PC-3 (cell line): ENCODE measurements around the gene BTN1A1. TPM values are rescaled to one million over a fixed set of nuclear protein-coding genes. Genes with fewer than 3 reads are reported as not detected.
"Not testable (repeated sequence)": the region's sequence is repeated elsewhere in the genome, so short reads cannot be mapped to it uniquely, and the experiment has no call there.

Experiments
- ATAC-seq: fragments of 200-7000 bp; cut with Tn5 transposase; 2 replicates; pipeline ENCODE4 v1.9.1; 2020; ENCODE audit warnings: mild to moderate bottlenecking, moderate library complexity
- BruUV-seq: library from RNA; stranded (reverse); fragments of 400-500 nt; replicated peaks from 2 replicates; lab custom pipeline; 2021; lab: Mats Ljungman, UMichigan
- CTCF ChIA-PET: fragments of 300-600 bp; sonication (Branson Sonifier 250); formaldehyde crosslinking; loops from one replicate; lab custom pipeline; 2022; ENCODE audit warnings: antibody characterized with exemption; lab: Charles Lee
- POLR2A ChIA-PET: fragments of 300-600 bp; sonication (Branson Sonifier 250); formaldehyde crosslinking; loops from one replicate; lab custom pipeline; 2022; ENCODE audit warnings: antibody characterized with exemption; ENCODE audit not compliant: unreplicated experiment; lab: Charles Lee
- DNase-seq: peaks from one replicate; pipeline ENCODE4 v3.0.0-alpha.2; 2015
- H2AFZ ChIP-seq: fragments of 300-600 bp; sonication (generic); 2 replicates; pipeline ENCODE4 v1.6.0; 2016; ENCODE audit warnings: antibody characterized with exemption, low read length
- H3F3A ChIP-seq: fragments of 300-600 bp; sonication (generic); one replicate; pipeline ENCODE4 v1.6.0; 2017; ENCODE audit warnings: antibody characterized with exemption, low read length, control low read depth, mild to moderate bottlenecking; ENCODE audit not compliant: unreplicated experiment
- H3K27ac ChIP-seq: fragments of 300-600 bp; sonication (generic); 2 replicates; pipeline ENCODE4 v1.5.1; 2016; ENCODE audit warnings: mild to moderate bottlenecking, low read length
- H3K27me3 ChIP-seq: fragments of 300-600 bp; sonication (generic); 2 replicates; pipeline ENCODE4 v1.6.1; 2016; ENCODE audit warnings: low read length, mixed read lengths
- H3K36me3 ChIP-seq: fragments of 300-600 bp; sonication (generic); 2 replicates; pipeline ENCODE4 v1.6.1; 2016; ENCODE audit warnings: low read depth, mixed run types, low read length, mixed read lengths
- H3K4me1 ChIP-seq: fragments of 300-600 bp; sonication (generic); 2 replicates; pipeline ENCODE4 v1.5.1; 2016; ENCODE audit warnings: low read length; ENCODE audit not compliant: insufficient read depth
- H3K4me2 ChIP-seq: fragments of 300-600 bp; sonication (generic); 2 replicates; pipeline ENCODE4 v1.6.0; 2016; ENCODE audit warnings: low read length
- H3K4me3 ChIP-seq: fragments of 300-600 bp; sonication (generic); 2 replicates; pipeline ENCODE4 v1.5.1; 2016; ENCODE audit warnings: mild to moderate bottlenecking, low read length, mixed read lengths
- H3K79me2 ChIP-seq: fragments of 300-600 bp; sonication (generic); 2 replicates; pipeline ENCODE4 v1.6.1; 2017; ENCODE audit warnings: low read length, mixed read lengths
- H3K9ac ChIP-seq: fragments of 300-600 bp; sonication (generic); 2 replicates; pipeline ENCODE4 v1.6.0; 2016; ENCODE audit warnings: mild to moderate bottlenecking, low read length
- H3K9me2 ChIP-seq: fragments of 300-600 bp; sonication (generic); replicated peaks from 2 replicates; pipeline ENCODE4 v1.6.1; 2016; ENCODE audit warnings: mixed run types, low read length, mixed read lengths
- H3K9me3 ChIP-seq: fragments of 300-600 bp; sonication (generic); 2 replicates; pipeline ENCODE4 v1.6.1; 2016; ENCODE audit warnings: low read length, mixed read lengths
- H4K20me1 ChIP-seq: fragments of 300-600 bp; sonication (generic); 2 replicates; pipeline ENCODE4 v1.6.1; 2016; ENCODE audit warnings: low read length, mixed read lengths
- EZH2 ChIP-seq: fragments of 300-600 bp; sonication (generic); IDR thresholded peaks from one replicate; pipeline ENCODE4 v1.6.1; 2017; ENCODE audit warnings: antibody characterized with exemption, mild to moderate bottlenecking, low read length; ENCODE audit not compliant: unreplicated experiment
- EZH2phosphoT487 ChIP-seq: fragments of 300-600 bp; sonication (generic); IDR thresholded peaks from 2 replicates; pipeline ENCODE4 v1.6.1; 2018; ENCODE audit warnings: mild to moderate bottlenecking, antibody characterized with exemption, low read length, borderline replicate concordance
- intact Hi-C: fragments of 100-400 bp; cut with micrococcal nuclease; formaldehyde crosslinking; loops from 2 replicates; pipeline ENCODE4 v1.9.0; 2023
- total RNA-seq: library from RNA; depleted of rRNA; stranded (reverse); fragments of >200 nt; gene quantifications from 2 replicates; pipeline ENCODE4 v1.2.3, GENCODE V29; 2014
- TF ChIP-seq, protein P1 (sequence below): fragments of 300-600 bp; sonication (generic); conservative IDR thresholded peaks from 2 replicates; pipeline ENCODE4 v1.5.1; 2017; ENCODE audit warnings: antibody characterized with exemption, low read depth, mild to moderate bottlenecking, low read length

Gene BTN1A1
- total RNA-seq, 1 experiment from 2014 or later, result not detected

DNA sequence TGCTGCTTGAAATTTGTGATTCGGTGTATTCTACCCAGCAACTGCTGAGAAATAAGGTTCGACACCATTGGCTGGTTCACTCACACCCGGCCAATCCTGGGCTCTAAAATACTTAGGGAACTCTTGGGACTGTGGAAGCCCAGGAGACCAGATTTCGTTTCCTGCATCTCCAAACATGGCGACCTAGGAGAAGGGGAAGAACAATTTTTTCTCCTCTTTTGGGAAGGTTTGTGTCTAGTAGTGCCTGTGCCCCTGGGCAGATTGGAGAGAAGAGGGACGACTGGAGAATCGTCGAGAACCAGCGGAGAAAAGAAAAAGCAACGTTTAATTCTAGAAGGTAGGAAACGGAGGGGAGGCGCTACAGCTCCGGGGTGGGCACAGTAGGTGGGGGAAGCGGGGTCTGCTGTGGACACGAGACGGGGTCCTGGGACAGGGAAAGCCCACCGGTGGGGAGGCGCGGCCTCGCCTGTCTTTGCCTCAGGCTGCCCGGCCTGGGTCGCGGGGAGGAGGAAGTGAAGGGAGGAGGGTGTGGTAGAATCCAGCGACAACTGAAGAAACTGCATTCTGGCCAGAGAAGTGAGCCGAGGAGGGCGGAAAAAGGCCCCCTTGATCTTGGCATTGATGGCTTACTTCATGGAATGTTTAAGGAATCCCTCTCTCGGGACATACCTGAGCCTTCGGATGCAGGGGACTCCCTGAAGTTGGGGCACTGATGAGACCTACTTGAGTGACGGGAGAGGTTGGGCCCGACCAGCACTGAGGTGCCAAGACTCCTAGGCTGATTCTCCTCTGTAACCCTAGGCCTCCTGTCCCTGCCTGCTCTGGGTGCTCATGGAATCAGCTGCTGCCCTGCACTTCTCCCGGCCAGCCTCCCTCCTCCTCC is 42.1 kb upstream of the BTN1A1 start, which contains the start of gene BTN2A1:
BTN2A1 (plus strand) TSS at position 150 of the 883 bp plus-strand sequence; CDS start at position 832, 682 bp downstream.
- Histone ChIP-seq H3K27ac (peak within 1 kb of the TSS; percentile 48), H3K4me1 (peaks cover 21% of the 10 kb centered on the region), H3K36me3 (peaks cover 22% of the 10 kb centered on the region), H3K9me2 (no peaks in the 10 kb centered on the region), H3K9ac (peak within 1 kb of the TSS; percentile 91), H2AFZ (peak within 1 kb of the TSS; percentile 92), H4K20me1 (no peaks in the 10 kb centered on the region), H3K9me3 (no peaks in the 10 kb centered on the region), H3F3A (no peaks in the 10 kb centered on the region), H3K27me3 (no peaks in the 10 kb centered on the region), H3K4me3 (peak within 1 kb of the TSS; percentile 78), H3K79me2 (peaks cover 41% of the 10 kb centered on the region), H3K4me2 (peak within 1 kb of the TSS; percentile 80)
- peak; percentile 99 for ATAC-seq
- ChIA-PET CTCF (no interaction called here), POLR2A (no interaction called here)
- peak; percentile 94 for DNase-seq
- intact Hi-C loops, result loop anchor here (1.0 kb wide), 1 partner anchor 15 kb away; no protein-coding TSS in a partner anchor
- BruUV-seq, result TSS peak; percentile 67
- TF ChIP-seq EZH2phosphoT487, result no peak
- TF ChIP-seq, protein P1, sequence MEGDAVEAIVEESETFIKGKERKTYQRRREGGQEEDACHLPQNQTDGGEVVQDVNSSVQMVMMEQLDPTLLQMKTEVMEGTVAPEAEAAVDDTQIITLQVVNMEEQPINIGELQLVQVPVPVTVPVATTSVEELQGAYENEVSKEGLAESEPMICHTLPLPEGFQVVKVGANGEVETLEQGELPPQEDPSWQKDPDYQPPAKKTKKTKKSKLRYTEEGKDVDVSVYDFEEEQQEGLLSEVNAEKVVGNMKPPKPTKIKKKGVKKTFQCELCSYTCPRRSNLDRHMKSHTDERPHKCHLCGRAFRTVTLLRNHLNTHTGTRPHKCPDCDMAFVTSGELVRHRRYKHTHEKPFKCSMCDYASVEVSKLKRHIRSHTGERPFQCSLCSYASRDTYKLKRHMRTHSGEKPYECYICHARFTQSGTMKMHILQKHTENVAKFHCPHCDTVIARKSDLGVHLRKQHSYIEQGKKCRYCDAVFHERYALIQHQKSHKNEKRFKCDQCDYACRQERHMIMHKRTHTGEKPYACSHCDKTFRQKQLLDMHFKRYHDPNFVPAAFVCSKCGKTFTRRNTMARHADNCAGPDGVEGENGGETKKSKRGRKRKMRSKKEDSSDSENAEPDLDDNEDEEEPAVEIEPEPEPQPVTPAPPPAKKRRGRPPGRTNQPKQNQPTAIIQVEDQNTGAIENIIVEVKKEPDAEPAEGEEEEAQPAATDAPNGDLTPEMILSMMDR, result no peak; the same call in 1 of the 2 replicates
- no peak for TF ChIP-seq EZH2

DNA sequence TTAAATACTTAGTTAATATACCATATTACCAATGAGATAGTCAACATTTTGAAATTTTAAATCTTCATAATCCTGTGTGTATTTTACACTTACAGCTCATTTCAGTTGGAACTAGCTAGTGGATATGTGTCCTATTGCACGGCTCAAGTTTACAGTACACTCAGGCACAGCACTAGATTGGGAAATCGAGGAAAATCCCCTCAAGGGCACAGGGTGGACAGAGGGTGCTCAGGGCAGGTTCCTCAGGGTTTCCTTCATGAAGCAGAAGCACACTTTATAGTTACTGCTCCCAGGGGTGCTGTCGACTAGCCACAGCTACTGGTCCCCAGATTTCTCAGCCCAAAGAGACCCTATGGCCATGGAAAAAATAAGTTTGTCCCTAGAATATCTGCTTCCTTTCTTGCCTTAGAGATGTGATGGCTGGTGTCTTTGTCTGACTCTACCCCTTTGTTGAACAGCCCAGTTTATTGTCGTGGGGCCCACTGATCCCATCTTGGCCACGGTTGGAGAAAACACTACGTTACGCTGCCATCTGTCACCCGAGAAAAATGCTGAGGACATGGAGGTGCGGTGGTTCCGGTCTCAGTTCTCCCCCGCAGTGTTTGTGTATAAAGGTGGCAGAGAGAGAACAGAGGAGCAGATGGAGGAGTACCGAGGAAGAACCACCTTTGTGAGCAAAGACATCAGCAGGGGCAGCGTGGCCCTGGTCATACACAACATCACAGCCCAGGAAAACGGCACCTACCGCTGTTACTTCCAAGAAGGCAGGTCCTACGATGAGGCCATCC is 40.9 kb upstream of the BTN1A1 start:
- ChIA-PET POLR2A (no interaction called here), CTCF (no interaction called here)
- peak overlapping the region; percentile 78; the same call in 1 of the 2 replicates for H3K4me3 ChIP-seq
- no peaks in the 10 kb centered on the region for H3K9me3 ChIP-seq
- no peak overlapping the region for H3K27ac ChIP-seq
- no peaks in the 10 kb centered on the region for H3K9me2 ChIP-seq
- H4K20me1 ChIP-seq, result no peaks in the 10 kb centered on the region
- BruUV-seq, result no TSS peak
- H3K79me2 ChIP-seq, result peaks cover 41% of the 10 kb centered on the region
- DNase-seq (no peak), ATAC-seq (no peak)
- peaks cover 32% of the 10 kb centered on the region for H3K36me3 ChIP-seq
- intact Hi-C loops, result no loop called here
- no peaks in the 10 kb centered on the region for H3F3A ChIP-seq
- peaks cover 21% of the 10 kb centered on the region for H3K4me1 ChIP-seq
- no peak overlapping the region for H2AFZ ChIP-seq
- no peaks in the 10 kb centered on the region for H3K27me3 ChIP-seq
- TF ChIP-seq, protein P1, result no peak
- no peak for TF ChIP-seq EZH2phosphoT487
- TF ChIP-seq EZH2, result no peak
- peak overlapping the region; percentile 80 for H3K4me2 ChIP-seq
- no peak overlapping the region for H3K9ac ChIP-seq

DNA sequence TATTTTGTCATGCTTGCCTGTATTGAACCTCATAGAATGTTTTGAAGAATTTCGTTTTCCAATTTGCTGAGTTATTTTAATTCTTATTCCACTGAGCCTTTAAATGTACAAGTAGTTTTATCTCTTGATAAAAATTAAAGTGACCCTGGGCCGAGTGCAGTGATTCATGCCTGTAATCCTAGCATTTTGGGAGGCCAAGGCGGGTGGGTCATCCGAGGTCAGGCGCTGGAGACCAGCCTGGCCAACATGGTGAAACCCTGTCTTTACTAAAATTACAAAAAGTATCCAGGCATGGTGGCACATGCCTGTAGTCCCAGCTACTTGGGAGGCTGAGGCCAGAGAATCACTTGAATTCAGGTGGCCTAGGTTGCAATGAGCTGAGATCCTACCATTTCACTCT is 38.8 kb upstream of the BTN1A1 start:
- H3K9ac ChIP-seq, H3K9me2 ChIP-seq, H3K27me3 ChIP-seq, H2AFZ ChIP-seq, H3K27ac ChIP-seq, H3F3A ChIP-seq, ATAC-seq, BruUV-seq, H3K4me3 ChIP-seq, POLR2A ChIA-PET, H3K9me3 ChIP-seq, H3K4me2 ChIP-seq, DNase-seq, intact Hi-C loops, H4K20me1 ChIP-seq, CTCF ChIA-PET: not testable (repeated sequence)
- peaks cover 42% of the 10 kb centered on the region for H3K36me3 ChIP-seq
- H3K4me1 ChIP-seq, result peaks cover 21% of the 10 kb centered on the region
- H3K79me2 ChIP-seq, result peaks cover 41% of the 10 kb centered on the region
